ENCODE measurements around the gene NDFIP2.

Gene NDFIP2

DNA sequence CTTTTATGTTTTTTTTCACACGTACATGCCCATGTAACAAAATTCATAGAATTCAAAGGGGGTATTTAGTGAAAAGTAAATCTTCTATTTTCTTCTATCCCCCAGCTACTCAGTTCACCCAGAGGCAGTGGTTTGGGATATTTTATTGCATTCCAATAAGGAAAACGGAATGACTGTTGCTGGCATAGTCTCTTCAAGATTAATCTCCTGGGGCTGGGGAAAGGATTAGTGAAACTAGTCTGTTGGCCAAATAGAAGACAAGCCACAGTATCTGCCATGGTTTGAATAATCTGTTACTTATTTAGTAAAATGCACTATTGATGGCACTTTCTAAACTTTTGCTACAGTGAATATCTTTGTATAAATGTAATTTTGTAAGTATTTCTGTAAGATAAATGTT is 122.0 kb downstream of the NDFIP2 start:
- ATAC-seq = no peak
- TF ChIP-seq, protein P1, sequence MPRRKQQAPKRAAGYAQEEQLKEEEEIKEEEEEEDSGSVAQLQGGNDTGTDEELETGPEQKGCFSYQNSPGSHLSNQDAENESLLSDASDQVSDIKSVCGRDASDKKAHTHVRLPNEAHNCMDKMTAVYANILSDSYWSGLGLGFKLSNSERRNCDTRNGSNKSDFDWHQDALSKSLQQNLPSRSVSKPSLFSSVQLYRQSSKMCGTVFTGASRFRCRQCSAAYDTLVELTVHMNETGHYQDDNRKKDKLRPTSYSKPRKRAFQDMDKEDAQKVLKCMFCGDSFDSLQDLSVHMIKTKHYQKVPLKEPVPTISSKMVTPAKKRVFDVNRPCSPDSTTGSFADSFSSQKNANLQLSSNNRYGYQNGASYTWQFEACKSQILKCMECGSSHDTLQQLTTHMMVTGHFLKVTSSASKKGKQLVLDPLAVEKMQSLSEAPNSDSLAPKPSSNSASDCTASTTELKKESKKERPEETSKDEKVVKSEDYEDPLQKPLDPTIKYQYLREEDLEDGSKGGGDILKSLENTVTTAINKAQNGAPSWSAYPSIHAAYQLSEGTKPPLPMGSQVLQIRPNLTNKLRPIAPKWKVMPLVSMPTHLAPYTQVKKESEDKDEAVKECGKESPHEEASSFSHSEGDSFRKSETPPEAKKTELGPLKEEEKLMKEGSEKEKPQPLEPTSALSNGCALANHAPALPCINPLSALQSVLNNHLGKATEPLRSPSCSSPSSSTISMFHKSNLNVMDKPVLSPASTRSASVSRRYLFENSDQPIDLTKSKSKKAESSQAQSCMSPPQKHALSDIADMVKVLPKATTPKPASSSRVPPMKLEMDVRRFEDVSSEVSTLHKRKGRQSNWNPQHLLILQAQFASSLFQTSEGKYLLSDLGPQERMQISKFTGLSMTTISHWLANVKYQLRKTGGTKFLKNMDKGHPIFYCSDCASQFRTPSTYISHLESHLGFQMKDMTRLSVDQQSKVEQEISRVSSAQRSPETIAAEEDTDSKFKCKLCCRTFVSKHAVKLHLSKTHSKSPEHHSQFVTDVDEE (CRISPR knock-in tag; IDR thresholded peaks at IDR 0.05) = no peak
- TF ChIP-seq GLIS3 (CRISPR knock-in tag; IDR thresholded peaks at IDR 0.05) = no peak
- TF ChIP-seq TOX (CRISPR knock-in tag; IDR thresholded peaks at IDR 0.05; ENCODE audit: borderline replicate concordance) = no peak
- no peak for TF ChIP-seq TCF4 (CRISPR knock-in tag; IDR thresholded peaks at IDR 0.05; ENCODE audit: borderline replicate concordance)

DNA sequence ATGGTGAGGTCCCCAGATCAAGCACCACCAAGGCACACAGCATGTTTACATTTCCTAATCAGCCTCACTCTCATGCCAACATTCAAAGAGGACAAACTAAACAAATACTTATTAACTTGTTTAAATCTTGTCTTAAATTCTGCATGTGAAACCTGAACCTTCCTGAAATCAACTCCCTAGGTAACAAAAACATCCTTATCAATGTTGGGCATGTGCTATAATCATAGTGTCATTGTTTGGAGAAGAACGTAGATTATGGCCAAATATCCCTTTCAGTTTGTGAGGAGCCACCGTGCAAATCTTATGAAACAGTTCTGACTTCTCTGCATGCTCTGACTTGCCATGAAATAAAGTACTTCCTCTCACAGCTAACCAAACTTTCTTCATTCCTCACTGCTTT is 123.8 kb downstream of the NDFIP2 start:
- ATAC-seq = no peak
- TF ChIP-seq ZNF70 (CRISPR knock-in tag; IDR thresholded peaks at IDR 0.05) (no peak), ESRRG (CRISPR knock-in tag; IDR thresholded peaks at IDR 0.05) (no peak)
- TF ChIP-seq, protein P1 (CRISPR knock-in tag; IDR thresholded peaks at IDR 0.05) = no peak
